GM18951 (cell line): ENCODE results near the gene FCRL2.

ENCODE experiments used
- POLR2A ChIP-seq: IDR thresholded peaks from 4 replicates; pipeline ENCODE4 v1.6.1; 2011; ENCODE audit warnings: mild to moderate bottlenecking; ENCODE audit not compliant: insufficient read length, insufficient read depth; ENCODE audit errors: extremely low read depth
- in situ Hi-C: fragments of 300-500 bp; cut with MboI; formaldehyde crosslinking; loops from one replicate; pipeline ENCODE4 v1.12.0; 2022; ENCODE audit warnings: low sequenced_read_pairs, mixed read lengths, inconsistent platforms; ENCODE audit not compliant: unreplicated experiment

Gene FCRL2, protein sequence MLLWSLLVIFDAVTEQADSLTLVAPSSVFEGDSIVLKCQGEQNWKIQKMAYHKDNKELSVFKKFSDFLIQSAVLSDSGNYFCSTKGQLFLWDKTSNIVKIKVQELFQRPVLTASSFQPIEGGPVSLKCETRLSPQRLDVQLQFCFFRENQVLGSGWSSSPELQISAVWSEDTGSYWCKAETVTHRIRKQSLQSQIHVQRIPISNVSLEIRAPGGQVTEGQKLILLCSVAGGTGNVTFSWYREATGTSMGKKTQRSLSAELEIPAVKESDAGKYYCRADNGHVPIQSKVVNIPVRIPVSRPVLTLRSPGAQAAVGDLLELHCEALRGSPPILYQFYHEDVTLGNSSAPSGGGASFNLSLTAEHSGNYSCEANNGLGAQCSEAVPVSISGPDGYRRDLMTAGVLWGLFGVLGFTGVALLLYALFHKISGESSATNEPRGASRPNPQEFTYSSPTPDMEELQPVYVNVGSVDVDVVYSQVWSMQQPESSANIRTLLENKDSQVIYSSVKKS

DNA sequence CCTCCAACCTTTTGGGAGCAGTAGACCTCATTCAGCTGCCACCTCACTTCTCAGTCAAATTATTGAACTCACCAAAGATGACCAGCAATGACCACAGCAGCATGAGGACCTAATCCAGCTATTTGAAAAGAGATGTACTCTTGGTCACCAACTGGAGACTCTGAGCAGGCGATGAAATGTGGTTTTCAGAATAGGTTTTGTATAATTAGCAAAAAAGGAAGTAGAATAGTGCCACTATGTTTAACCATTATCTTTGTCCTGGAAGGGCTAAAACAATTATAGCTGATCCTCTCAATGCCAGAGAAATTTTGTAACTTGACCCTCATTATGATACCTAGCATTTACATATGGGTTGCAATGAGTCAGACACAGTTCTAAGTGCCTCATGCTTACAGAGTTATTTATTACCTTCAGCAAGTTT, at the start of gene FCRL2:
Gene FCRL2 (minus strand): TSS at position 162 of the 421 bp plus-strand sequence. CDS start 59 bp downstream, at position 103.
- in situ Hi-C loops = no loop called here
- no peak for TF ChIP-seq POLR2A

GRCh38 chr1:157820299-157820698, 43.4 kb upstream of the FCRL2 start:
- no peak for TF ChIP-seq POLR2A

GRCh38 chr1:157819896-157820295, 43.0 kb upstream of the FCRL2 start, which contains the start of gene FCRL1:
FCRL1 (minus strand) TSS chr1:157820120; CDS start chr1:157820037, 83 bp downstream.
- in situ Hi-C loops = no loop called here
- TF ChIP-seq POLR2A = no peak

More at GRCh38 chr1:157820299-157820698, 43.4 kb upstream of the FCRL2 start:
- in situ Hi-C loops = no loop called here

DNA sequence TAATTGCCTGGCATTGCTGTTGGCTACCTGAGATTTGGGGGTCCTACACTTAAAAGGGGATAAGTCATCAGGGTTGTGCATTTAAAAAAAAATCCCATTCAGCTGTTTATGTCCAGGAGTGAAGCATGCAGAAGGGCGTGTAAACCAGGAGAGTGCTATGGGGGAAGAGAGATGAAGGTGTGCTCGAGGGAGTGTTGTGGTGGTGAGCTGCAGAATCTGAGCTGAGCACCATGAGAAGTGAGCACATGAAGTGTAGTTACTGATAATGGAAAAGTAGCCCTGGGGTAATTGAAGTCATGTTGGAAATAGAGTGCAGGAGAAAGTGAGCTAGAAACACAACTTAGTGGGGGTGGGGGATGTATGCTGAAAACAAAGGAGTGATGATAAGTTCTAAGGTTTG, 42.3 kb upstream of the FCRL2 start:
- in situ Hi-C loops = no loop called here
- no peak for TF ChIP-seq POLR2A

DNA sequence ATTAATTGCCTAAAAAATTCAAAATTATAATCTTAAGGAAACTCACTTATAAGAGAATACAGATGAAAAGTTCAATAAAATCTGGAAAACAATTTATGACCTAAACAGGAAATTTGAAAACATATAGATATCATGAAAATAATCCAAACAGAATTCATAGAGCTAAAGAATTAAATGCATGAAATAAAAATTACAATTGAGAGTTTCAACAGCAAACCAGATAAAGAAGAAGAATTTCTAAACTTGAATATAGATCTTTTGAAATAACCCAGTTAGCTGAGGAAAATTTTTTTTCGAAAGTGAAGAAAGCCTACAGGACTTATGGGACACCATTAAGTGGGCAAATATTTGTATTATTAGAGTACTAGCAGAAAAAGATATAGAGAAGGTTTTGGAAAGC, 36.3 kb upstream of the FCRL2 start:
- TF ChIP-seq POLR2A = no peak
- in situ Hi-C loops = no loop called here

GRCh38 chr1:157806431-157807149, 29.7 kb upstream of the FCRL2 start:
- in situ Hi-C loops = no loop called here
- TF ChIP-seq POLR2A = peak; percentile 17

DNA sequence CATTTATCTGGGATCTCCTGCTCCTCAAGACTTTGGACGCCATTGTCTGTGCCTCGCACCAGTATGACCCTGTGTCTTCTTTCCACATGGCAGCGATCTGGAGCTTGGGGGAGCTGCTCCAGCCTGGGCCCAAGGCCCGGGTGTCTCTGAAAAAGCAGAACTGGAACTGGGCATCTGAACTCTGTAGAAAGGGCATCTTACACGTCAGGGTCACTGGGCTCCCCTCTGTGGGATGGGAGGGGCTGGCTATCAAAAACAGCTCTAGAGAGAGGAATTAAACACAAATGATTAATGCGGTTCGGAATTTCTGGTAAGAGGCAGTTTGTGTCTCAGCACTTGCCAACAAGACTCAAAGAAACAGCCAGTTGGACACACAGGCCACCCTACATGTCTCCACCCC, 26.9 kb upstream of the FCRL2 start:
- in situ Hi-C loops = no loop called here
- TF ChIP-seq POLR2A = no peak

GRCh38 chr1:157799996-157800395, 23.1 kb upstream of the FCRL2 start:
- no peak for TF ChIP-seq POLR2A
- in situ Hi-C loops = no loop called here

DNA sequence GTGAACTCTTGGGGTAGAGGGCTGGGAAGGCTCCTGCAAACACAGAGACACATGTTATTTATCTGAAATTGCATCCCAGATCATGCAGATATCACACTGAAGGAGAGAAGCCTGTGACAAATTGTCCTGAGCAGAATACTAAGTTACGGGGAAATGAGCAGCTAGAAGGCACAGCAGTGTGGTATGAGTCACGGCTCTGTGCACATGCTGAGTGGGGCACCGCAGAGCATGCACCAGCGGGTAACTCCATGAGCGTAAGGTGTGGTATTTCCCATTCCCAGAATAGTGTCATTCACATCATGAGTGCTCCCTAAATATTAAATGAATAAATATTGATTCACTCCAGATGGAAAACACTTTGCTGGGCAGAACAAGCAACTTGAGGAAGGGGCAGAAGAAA, 21.3 kb upstream of the FCRL2 start:
- in situ Hi-C loops = no loop called here
- TF ChIP-seq POLR2A = no peak

DNA sequence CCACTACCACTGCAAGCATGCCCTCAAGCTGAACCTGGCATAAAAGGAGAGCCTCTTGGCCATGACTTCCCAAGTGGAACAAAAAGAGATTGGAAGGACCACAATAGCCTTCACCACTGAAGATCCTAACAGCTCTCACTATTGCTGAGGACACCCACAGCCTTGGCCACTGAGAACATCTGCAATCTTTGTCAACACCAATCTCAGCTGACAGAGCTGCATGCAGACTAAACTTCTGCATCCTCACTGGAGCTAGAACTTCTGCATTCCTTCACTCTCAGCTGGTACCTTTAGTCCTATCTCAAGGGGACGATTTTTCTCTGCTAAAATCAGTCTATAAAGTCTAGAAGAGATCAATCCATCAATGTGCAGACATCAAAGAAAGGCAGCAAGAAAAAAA, 8.3 kb upstream of the FCRL2 start:
- no peak for TF ChIP-seq POLR2A

DNA sequence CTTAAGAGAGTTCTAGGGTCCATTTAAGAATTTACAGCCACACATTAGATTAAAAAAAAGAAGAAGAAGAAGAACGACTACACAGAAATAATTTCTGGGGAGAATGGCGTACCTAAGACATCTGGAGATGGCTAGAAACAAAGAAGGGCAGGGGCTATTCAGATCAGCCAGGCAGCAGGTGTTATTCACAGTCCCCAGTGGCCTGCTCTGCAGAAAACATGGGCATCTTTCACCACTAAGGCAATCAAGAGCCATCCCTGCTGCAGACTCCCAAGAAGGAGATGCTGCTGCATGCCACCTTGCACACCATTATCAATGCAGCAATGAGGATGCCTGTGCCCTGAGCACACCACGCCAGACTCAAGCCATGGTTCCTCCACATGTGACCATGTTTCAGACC, 7.9 kb upstream of the FCRL2 start:
- in situ Hi-C loops = no loop called here
- TF ChIP-seq POLR2A = no peak

More for the DNA sequence above, 8.3 kb upstream of the FCRL2 start:
- in situ Hi-C loops = no loop called here

DNA sequence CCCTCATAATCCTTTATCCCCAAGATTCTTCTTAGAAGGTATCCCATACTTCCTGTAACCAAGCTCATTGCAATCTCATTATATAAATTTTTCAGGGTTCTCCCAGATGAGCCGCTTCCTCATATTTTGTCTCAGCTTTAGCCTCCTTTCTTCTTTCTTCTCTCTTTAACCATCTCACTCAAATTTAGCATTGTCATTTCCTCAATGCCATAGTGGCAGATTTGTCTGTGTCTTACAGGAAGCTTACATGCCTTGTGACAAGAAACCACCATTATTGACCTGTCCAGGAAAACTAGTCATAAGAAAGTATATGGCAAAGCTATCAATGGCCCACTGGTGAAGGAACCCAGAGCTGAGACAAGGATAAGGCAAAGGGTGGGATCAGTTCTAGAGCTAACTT, 6.0 kb upstream of the FCRL2 start:
- in situ Hi-C loops = no loop called here
- no peak for TF ChIP-seq POLR2A

DNA sequence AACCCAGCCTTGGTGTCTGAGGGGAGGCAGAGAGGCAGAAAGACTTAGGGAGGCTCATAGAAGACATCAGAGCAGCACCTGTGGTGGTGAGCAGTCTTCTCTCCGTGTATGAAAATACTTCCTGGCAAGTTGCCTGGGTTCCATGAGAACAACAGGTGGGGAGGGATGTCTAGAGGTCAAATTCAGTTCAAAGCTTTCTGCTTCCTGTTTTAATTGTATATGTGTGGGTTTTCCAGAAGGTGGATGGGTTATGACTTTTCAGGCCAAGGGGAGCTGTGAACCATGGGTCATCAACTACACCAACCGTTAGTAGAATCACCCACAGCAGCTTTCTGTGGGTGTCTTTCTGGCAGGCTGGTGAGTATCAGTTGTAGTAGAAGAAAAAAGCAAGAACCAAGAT, 4.1 kb upstream of the FCRL2 start:
- no peak for TF ChIP-seq POLR2A
- in situ Hi-C loops = no loop called here
